Measurements from ENCODE around the gene SLCO1A2.

SLCO1A2 gene

DNA sequence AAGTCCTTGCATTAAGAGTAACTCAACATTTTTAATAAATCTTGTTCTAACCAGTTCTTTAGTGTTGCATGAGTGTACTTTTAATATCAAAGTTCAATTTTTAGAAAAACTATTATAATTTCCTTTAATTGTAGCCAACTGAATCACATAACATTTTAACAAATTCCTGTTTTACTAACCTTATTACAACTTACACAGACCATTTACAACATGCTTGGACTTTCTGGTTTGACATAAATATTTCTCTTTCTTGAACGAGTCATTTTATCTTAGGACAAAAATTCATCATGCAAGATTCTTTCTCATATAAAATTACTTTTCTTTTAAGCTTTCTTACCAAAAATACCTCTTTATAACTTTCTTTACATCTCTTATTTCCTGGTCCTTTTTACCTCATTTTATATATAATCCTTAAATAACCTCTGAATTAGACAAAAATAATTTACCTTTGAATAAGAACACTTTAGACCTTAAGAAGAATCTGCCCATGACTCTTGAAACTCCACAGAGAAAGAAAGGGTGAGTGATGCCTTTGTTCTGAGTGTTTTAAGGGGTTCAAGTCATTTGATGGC lies 3.9 kb downstream of the SLCO1A2 start:
- no peak overlapping the region for H3K4me3 ChIP-seq (ENCODE audit: low read length, poor library complexity, severe bottlenecking)
- H3K27me3 ChIP-seq (ENCODE audit: insufficient read depth, low read length, poor library complexity, severe bottlenecking) = no peaks in the 10 kb centered on the region
- no peak overlapping the region for H3K9ac ChIP-seq (ENCODE audit: low read depth, low read length, poor library complexity, severe bottlenecking)
- H3K9me2 ChIP-seq (replicated peaks; ENCODE audit: low read depth, low read length) = no peaks in the 10 kb centered on the region
- H3K36me3 ChIP-seq (ENCODE audit: insufficient read depth, low read length) = no peaks in the 10 kb centered on the region
- no peaks in the 10 kb centered on the region for H3K79me2 ChIP-seq (ENCODE audit: insufficient read depth, low read length)
- no peak for TF ChIP-seq EZH2phosphoT487 (IDR thresholded peaks at IDR 0.05; ENCODE audit: borderline replicate concordance)
- TF ChIP-seq, protein P1, sequence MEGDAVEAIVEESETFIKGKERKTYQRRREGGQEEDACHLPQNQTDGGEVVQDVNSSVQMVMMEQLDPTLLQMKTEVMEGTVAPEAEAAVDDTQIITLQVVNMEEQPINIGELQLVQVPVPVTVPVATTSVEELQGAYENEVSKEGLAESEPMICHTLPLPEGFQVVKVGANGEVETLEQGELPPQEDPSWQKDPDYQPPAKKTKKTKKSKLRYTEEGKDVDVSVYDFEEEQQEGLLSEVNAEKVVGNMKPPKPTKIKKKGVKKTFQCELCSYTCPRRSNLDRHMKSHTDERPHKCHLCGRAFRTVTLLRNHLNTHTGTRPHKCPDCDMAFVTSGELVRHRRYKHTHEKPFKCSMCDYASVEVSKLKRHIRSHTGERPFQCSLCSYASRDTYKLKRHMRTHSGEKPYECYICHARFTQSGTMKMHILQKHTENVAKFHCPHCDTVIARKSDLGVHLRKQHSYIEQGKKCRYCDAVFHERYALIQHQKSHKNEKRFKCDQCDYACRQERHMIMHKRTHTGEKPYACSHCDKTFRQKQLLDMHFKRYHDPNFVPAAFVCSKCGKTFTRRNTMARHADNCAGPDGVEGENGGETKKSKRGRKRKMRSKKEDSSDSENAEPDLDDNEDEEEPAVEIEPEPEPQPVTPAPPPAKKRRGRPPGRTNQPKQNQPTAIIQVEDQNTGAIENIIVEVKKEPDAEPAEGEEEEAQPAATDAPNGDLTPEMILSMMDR (conservative IDR thresholded peaks at IDR 0.05; ENCODE audit: low read length) = no peak
- H4K20me1 ChIP-seq (ENCODE audit: insufficient read depth, low read length, poor library complexity, severe bottlenecking) = no peaks in the 10 kb centered on the region
- H3K9me3 ChIP-seq (ENCODE audit: insufficient read depth, low read depth, low read length) = no peaks in the 10 kb centered on the region
- no peak overlapping the region for H2AFZ ChIP-seq (ENCODE audit: low read length)
- H3K4me1 ChIP-seq (ENCODE audit: insufficient read depth, low read length, poor library complexity, severe bottlenecking) = no peaks in the 10 kb centered on the region
- H3K4me2 ChIP-seq (ENCODE audit: low read depth, low read length, poor library complexity, severe bottlenecking) = no peak overlapping the region
- no peaks in the 10 kb centered on the region for H3F3A ChIP-seq (ENCODE audit: low read depth)

DNA sequence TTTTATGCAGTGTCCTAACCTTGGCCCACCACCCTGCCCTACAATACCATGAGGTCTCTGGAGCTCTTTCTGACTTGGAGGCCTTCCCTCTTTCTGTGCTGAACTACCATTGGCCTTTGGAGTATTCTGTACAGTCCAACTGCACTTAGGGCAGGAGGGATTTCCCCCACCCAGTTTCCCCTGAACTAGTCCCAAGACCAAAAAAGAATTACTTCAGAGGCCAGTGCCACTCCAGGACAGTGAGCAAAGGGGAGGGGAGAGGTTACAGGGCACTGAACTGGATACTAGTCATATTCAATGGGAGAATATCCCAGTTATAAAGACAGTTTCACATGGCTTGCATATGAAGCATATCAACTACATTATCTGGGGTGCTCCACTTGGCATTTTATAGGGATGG lies 6.1 kb downstream of the SLCO1A2 start:
- Histone ChIP-seq H3F3A (ENCODE audit: low read depth) (no peaks in the 10 kb centered on the region), H3K36me3 (ENCODE audit: insufficient read depth, low read length) (no peaks in the 10 kb centered on the region), H3K79me2 (ENCODE audit: insufficient read depth, low read length) (no peaks in the 10 kb centered on the region), H2AFZ (ENCODE audit: low read length) (no peak overlapping the region), H3K4me3 (ENCODE audit: low read length, poor library complexity, severe bottlenecking) (no peak overlapping the region), H3K9me2 (replicated peaks; ENCODE audit: low read depth, low read length) (no peaks in the 10 kb centered on the region), H4K20me1 (ENCODE audit: insufficient read depth, low read length, poor library complexity, severe bottlenecking) (no peaks in the 10 kb centered on the region), H3K9ac (ENCODE audit: low read depth, low read length, poor library complexity, severe bottlenecking) (no peak overlapping the region), H3K4me2 (ENCODE audit: low read depth, low read length, poor library complexity, severe bottlenecking) (no peak overlapping the region), H3K4me1 (ENCODE audit: insufficient read depth, low read length, poor library complexity, severe bottlenecking) (no peaks in the 10 kb centered on the region), H3K27me3 (ENCODE audit: insufficient read depth, low read length, poor library complexity, severe bottlenecking) (no peaks in the 10 kb centered on the region), H3K9me3 (ENCODE audit: insufficient read depth, low read depth, low read length) (no peaks in the 10 kb centered on the region)
- no peak for TF ChIP-seq EZH2phosphoT487 (IDR thresholded peaks at IDR 0.05; ENCODE audit: borderline replicate concordance)
- TF ChIP-seq, protein P1 (conservative IDR thresholded peaks at IDR 0.05; ENCODE audit: low read length) = no peak

DNA sequence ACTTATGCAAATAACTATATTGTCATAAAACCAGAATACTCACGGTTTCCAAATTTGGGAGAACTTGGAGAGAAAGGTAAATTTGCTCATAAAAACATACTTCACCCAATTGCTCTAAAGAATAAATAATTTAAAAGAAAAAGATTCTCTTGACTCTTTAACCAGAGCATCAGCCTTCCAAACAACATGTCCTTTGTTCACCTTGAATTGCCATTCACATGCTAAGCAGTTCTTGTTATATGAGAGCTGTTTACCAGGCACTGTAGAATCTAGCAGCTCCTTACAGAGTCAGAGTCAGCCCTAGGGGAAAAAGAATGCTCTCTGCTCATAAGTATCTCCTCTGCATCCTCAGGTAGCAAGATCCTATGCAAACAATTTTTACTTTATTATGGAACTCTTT lies 10.2 kb downstream of the SLCO1A2 start:
- no peaks in the 10 kb centered on the region for H3F3A ChIP-seq (ENCODE audit: low read depth)
- H3K9me2 ChIP-seq (replicated peaks; ENCODE audit: low read depth, low read length) = no peaks in the 10 kb centered on the region
- no peak overlapping the region for H3K9ac ChIP-seq (ENCODE audit: low read depth, low read length, poor library complexity, severe bottlenecking)
- no peaks in the 10 kb centered on the region for H3K4me1 ChIP-seq (ENCODE audit: insufficient read depth, low read length, poor library complexity, severe bottlenecking)
- no peaks in the 10 kb centered on the region for H4K20me1 ChIP-seq (ENCODE audit: insufficient read depth, low read length, poor library complexity, severe bottlenecking)
- no peaks in the 10 kb centered on the region for H3K79me2 ChIP-seq (ENCODE audit: insufficient read depth, low read length)
- no peaks in the 10 kb centered on the region for H3K27me3 ChIP-seq (ENCODE audit: insufficient read depth, low read length, poor library complexity, severe bottlenecking)
- H3K9me3 ChIP-seq (ENCODE audit: insufficient read depth, low read depth, low read length) = no peaks in the 10 kb centered on the region
- no peaks in the 10 kb centered on the region for H3K36me3 ChIP-seq (ENCODE audit: insufficient read depth, low read length)
- no peak overlapping the region for H3K4me3 ChIP-seq (ENCODE audit: low read length, poor library complexity, severe bottlenecking)
- H2AFZ ChIP-seq (ENCODE audit: low read length) = no peak overlapping the region
- no peak overlapping the region for H3K4me2 ChIP-seq (ENCODE audit: low read depth, low read length, poor library complexity, severe bottlenecking)
- no peak for TF ChIP-seq EZH2phosphoT487 (IDR thresholded peaks at IDR 0.05; ENCODE audit: borderline replicate concordance)
- TF ChIP-seq, protein P1 (conservative IDR thresholded peaks at IDR 0.05; ENCODE audit: low read length) = no peak

Measured in Loucy (cell line).